Mesenchymal stem cell (in vitro differentiated cells and primary cell): ENCODE results near the gene CENPP.
A peak's percentile ranks its signal among the peaks of the same experiment; 100 is the strongest.

Experiments
- DNase-seq: peaks from one replicate; pipeline ENCODE4 v3.0.0-alpha.2; 2013
- H2AFZ ChIP-seq: one replicate; pipeline ENCODE4 v1.6.1; 2013; ENCODE audit warnings: low read depth, mild to moderate bottlenecking, control low read depth, inconsistent platforms, low read length, moderate library complexity
- H2AK5ac ChIP-seq: 2 replicates; pipeline ENCODE4 v1.6.1; 2013; ENCODE audit warnings: low read length, moderate library complexity, mild to moderate bottlenecking, inconsistent platforms; ENCODE audit not compliant: severe bottlenecking
- H2BK120ac ChIP-seq: one replicate; pipeline ENCODE4 v1.6.1; 2013; ENCODE audit warnings: low read depth, mild to moderate bottlenecking, inconsistent platforms, low read length, moderate library complexity
- H2BK12ac ChIP-seq, 2 experiments: one replicate each; pipeline ENCODE4 v1.6.1; 2013; ENCODE audit warnings: inconsistent platforms in 2 of 2, low read length in 2 of 2, mild to moderate bottlenecking in 2 of 2, moderate library complexity in 2 of 2, control low read depth in 1 of 2
- H2BK15ac ChIP-seq: one replicate; pipeline ENCODE4 v1.6.1; 2013; ENCODE audit warnings: mild to moderate bottlenecking, low read depth, inconsistent platforms; ENCODE audit not compliant: poor library complexity, severe bottlenecking
- H2BK5ac ChIP-seq: 2 replicates; pipeline ENCODE4 v1.6.1; 2013; ENCODE audit warnings: low read depth, mild to moderate bottlenecking, low read length, control low read depth, inconsistent platforms; ENCODE audit not compliant: poor library complexity, severe bottlenecking
- H3K14ac ChIP-seq, 2 experiments: one replicate each; pipeline ENCODE4 v1.6.1; 2013; ENCODE audit warnings: inconsistent platforms in 2 of 2, low read length in 2 of 2, control low read depth in 1 of 2, mild to moderate bottlenecking in 1 of 2, moderate library complexity in 1 of 2
- H3K18ac ChIP-seq, 2 experiments: one replicate each; pipeline ENCODE4 v1.6.1; 2013; ENCODE audit warnings: inconsistent platforms in 2 of 2, low read length in 2 of 2, control low read depth in 1 of 2, low read depth in 1 of 2, mild to moderate bottlenecking in 1 of 2
- H3K23ac ChIP-seq, 2 experiments: one replicate each; pipeline ENCODE4 v1.6.1; 2013; ENCODE audit warnings: inconsistent platforms in 2 of 2, low read length in 2 of 2, mild to moderate bottlenecking in 2 of 2, moderate library complexity in 2 of 2, control low read depth in 1 of 2
- H3K27ac ChIP-seq: 2 replicates; pipeline ENCODE4 v1.5.1; 2013; ENCODE audit warnings: mild to moderate bottlenecking, moderate library complexity, low read length, control low read depth, inconsistent platforms; ENCODE audit not compliant: poor library complexity, severe bottlenecking
- H3K27me3 ChIP-seq, 2 experiments: 2 replicates each; pipeline versions ENCODE4 v1.6.1 to v1.7.0; 2013; ENCODE audit warnings: low read length in 2 of 2, mild to moderate bottlenecking in 2 of 2, moderate library complexity in 2 of 2, control low read depth in 1 of 2, inconsistent platforms in 1 of 2; ENCODE audit not compliant: control insufficient read depth in 1 of 2, insufficient read depth in 1 of 2
- H3K36me3 ChIP-seq, 2 experiments: 2 replicates each; pipeline versions ENCODE4 v1.6.1 to v1.7.0; 2013; ENCODE audit warnings: low read length in 2 of 2, control low read depth in 1 of 2, inconsistent platforms in 1 of 2, low read depth in 1 of 2, mild to moderate bottlenecking in 1 of 2; ENCODE audit not compliant: insufficient read depth in 2 of 2, control insufficient read depth in 1 of 2
- H3K4ac ChIP-seq, 2 experiments: one replicate each; pipeline ENCODE4 v1.6.1; 2013; ENCODE audit warnings: inconsistent platforms in 2 of 2, low read length in 2 of 2, mild to moderate bottlenecking in 2 of 2, moderate library complexity in 2 of 2, control low read depth in 1 of 2, low read depth in 1 of 2
- H3K4me1 ChIP-seq: 2 replicates; pipeline ENCODE4 v1.6.1; 2013; ENCODE audit warnings: low read depth, low read length, control low read depth; ENCODE audit not compliant: control insufficient read depth, insufficient read depth
- H3K4me2 ChIP-seq: 2 replicates; pipeline ENCODE4 v1.6.1; 2013; ENCODE audit warnings: low read length, mild to moderate bottlenecking, inconsistent platforms; ENCODE audit not compliant: poor library complexity, severe bottlenecking
- H3K4me3 ChIP-seq, 2 experiments: 2 replicates each; pipeline versions ENCODE4 v1.5.1 to v1.7.0; 2013; ENCODE audit warnings: low read length in 2 of 2, mild to moderate bottlenecking in 2 of 2, control low read depth in 1 of 2, low read depth in 1 of 2; ENCODE audit not compliant: insufficient read depth in 1 of 2
- H3K79me1 ChIP-seq: replicated peaks from 2 replicates; pipeline ENCODE4 v1.6.1; 2013; ENCODE audit warnings: mild to moderate bottlenecking, control low read depth, low read length, inconsistent platforms; ENCODE audit not compliant: poor library complexity, severe bottlenecking
- H3K9ac ChIP-seq: 2 replicates; pipeline ENCODE4 v1.7.0; 2013; ENCODE audit warnings: mild to moderate bottlenecking, low read length, moderate library complexity
- H3K9me3 ChIP-seq: 2 replicates; pipeline ENCODE4 v1.7.0; 2013; ENCODE audit warnings: mild to moderate bottlenecking, low read length; ENCODE audit not compliant: control insufficient read depth
- H4K8ac ChIP-seq: one replicate; pipeline ENCODE4 v1.6.1; 2013; ENCODE audit warnings: inconsistent platforms, mild to moderate bottlenecking, low read length, moderate library complexity
- H4K91ac ChIP-seq: one replicate; pipeline ENCODE4 v1.6.1; 2013; ENCODE audit warnings: mild to moderate bottlenecking, low read length, inconsistent platforms
- WGBS: methylation state at CpG from one replicate; pipeline ENCODE4 v1.1.7; 2013; ENCODE audit warnings: mixed read lengths; 5-methylcytosine and 5-hydroxymethylcytosine counted together

CENPP gene

GRCh38 chr9:92649007-92649406 lies 323.3 kb downstream of the CENPP start:
- H3K14ac ChIP-seq = no peak overlapping the region
- no peak overlapping the region for H2BK15ac ChIP-seq
- no peak overlapping the region for H3K4me3 ChIP-seq
- H4K91ac ChIP-seq = no peak overlapping the region
- no peak overlapping the region for H3K18ac ChIP-seq
- H2BK12ac ChIP-seq = no peak overlapping the region
- H3K9ac ChIP-seq = no peak overlapping the region
- H3K4me2 ChIP-seq = no peak overlapping the region
- no peak overlapping the region for H2BK120ac ChIP-seq
- WGBS = 95% methylated on average over 4 of the region's 5 CpGs
- no peak overlapping the region for H2BK5ac ChIP-seq
- no peaks in the 10 kb centered on the region for H3K27me3 ChIP-seq
- no peak overlapping the region for H4K8ac ChIP-seq
- no peak for DNase-seq
- peaks cover 38% of the 10 kb centered on the region for H3K79me1 ChIP-seq
- peaks cover 54 to 58% of the 10 kb centered on the region in 2 experiments for H3K36me3 ChIP-seq
- H3K27ac ChIP-seq = no peak overlapping the region
- H3K23ac ChIP-seq = no peak overlapping the region
- peaks cover 5% of the 10 kb centered on the region for H3K4me1 ChIP-seq
- H2AK5ac ChIP-seq = no peak overlapping the region
- H3K9me3 ChIP-seq = peaks cover 7% of the 10 kb centered on the region
- H2AFZ ChIP-seq = no peak overlapping the region
- H3K4ac ChIP-seq = no peak overlapping the region

GRCh38 chr9:92650296-92650695 lies 324.5 kb downstream of the CENPP start:
- Histone ChIP-seq H3K36me3 (peaks cover 48 to 60% of the 10 kb centered on the region in 2 experiments), H3K4ac (no peak overlapping the region), H3K14ac (no peak overlapping the region), H3K4me3 (no peak overlapping the region), H2BK12ac (no peak overlapping the region), H3K9ac (peak overlapping the region; percentile 49), H2AFZ (no peak overlapping the region), H3K23ac (no peak overlapping the region), H3K79me1 (peaks cover 40% of the 10 kb centered on the region), H2BK15ac (no peak overlapping the region), H4K8ac (no peak overlapping the region), H3K9me3 (peaks cover 5% of the 10 kb centered on the region), H2BK5ac (no peak overlapping the region), H2BK120ac (no peak overlapping the region), H3K4me2 (no peak overlapping the region), H3K18ac (no peak overlapping the region), H3K27me3 (no peaks in the 10 kb centered on the region), H4K91ac (no peak overlapping the region), H3K27ac (no peak overlapping the region), H2AK5ac (no peak overlapping the region), H3K4me1 (peaks cover 17% of the 10 kb centered on the region)
- 98% methylated on average over 4 of the region's 6 CpGs for WGBS
- DNase-seq = no peak

GRCh38 chr9:92650839-92651621 lies 325.3 kb downstream of the CENPP start:
- Histone ChIP-seq H3K23ac (no peak overlapping the region), H3K79me1 (peaks cover 45% of the 10 kb centered on the region), H3K4me3 (peak overlapping the region in 1 of 2 experiments; percentile 57), H3K14ac (no peak overlapping the region), H3K18ac (no peak overlapping the region), H3K4ac (no peak overlapping the region), H3K9me3 (no peaks in the 10 kb centered on the region), H2BK120ac (no peak overlapping the region), H3K27ac (no peak overlapping the region), H3K27me3 (no peaks in the 10 kb centered on the region), H3K9ac (peak overlapping the region; percentile 49), H2AFZ (no peak overlapping the region), H3K4me2 (no peak overlapping the region), H2BK12ac (no peak overlapping the region), H4K91ac (no peak overlapping the region), H2BK15ac (no peak overlapping the region), H3K36me3 (peaks cover 46 to 67% of the 10 kb centered on the region in 2 experiments), H3K4me1 (peaks cover 17% of the 10 kb centered on the region), H2AK5ac (no peak overlapping the region), H2BK5ac (no peak overlapping the region), H4K8ac (no peak overlapping the region)
- peak; percentile 59 for DNase-seq
- WGBS = 63% methylated on average over 9 of the region's 10 CpGs

GRCh38 chr9:92652461-92652860 lies 326.7 kb downstream of the CENPP start:
- Histone ChIP-seq H3K4ac (no peak overlapping the region), H3K27ac (no peak overlapping the region), H4K91ac (no peak overlapping the region), H3K23ac (no peak overlapping the region), H3K4me2 (no peak overlapping the region), H3K14ac (no peak overlapping the region), H4K8ac (no peak overlapping the region), H3K79me1 (peaks cover 53% of the 10 kb centered on the region), H2BK12ac (no peak overlapping the region), H2BK120ac (no peak overlapping the region), H3K36me3 (peaks cover 42 to 74% of the 10 kb centered on the region in 2 experiments), H3K9me3 (no peaks in the 10 kb centered on the region), H3K4me3 (no peak overlapping the region), H3K18ac (no peak overlapping the region), H2BK15ac (no peak overlapping the region), H3K9ac (no peak overlapping the region), H2AFZ (no peak overlapping the region), H2AK5ac (no peak overlapping the region), H3K27me3 (no peaks in the 10 kb centered on the region), H2BK5ac (no peak overlapping the region), H3K4me1 (peaks cover 17% of the 10 kb centered on the region)
- WGBS = 88% methylated on average over 1 of the region's 1 CpG
- DNase-seq = no peak
